Fibroblast of skin of back (primary cell): Measurements from ENCODE around the gene RFT1.
"Not testable (repeated sequence)": the region's sequence is repeated elsewhere in the genome, so short reads cannot be mapped to it uniquely, and the experiment has no call there.

Experiments used
- DNase-seq: peaks from one replicate; pipeline ENCODE4 v3.0.0-alpha.2; 2013

The RFT1 gene

DNA sequence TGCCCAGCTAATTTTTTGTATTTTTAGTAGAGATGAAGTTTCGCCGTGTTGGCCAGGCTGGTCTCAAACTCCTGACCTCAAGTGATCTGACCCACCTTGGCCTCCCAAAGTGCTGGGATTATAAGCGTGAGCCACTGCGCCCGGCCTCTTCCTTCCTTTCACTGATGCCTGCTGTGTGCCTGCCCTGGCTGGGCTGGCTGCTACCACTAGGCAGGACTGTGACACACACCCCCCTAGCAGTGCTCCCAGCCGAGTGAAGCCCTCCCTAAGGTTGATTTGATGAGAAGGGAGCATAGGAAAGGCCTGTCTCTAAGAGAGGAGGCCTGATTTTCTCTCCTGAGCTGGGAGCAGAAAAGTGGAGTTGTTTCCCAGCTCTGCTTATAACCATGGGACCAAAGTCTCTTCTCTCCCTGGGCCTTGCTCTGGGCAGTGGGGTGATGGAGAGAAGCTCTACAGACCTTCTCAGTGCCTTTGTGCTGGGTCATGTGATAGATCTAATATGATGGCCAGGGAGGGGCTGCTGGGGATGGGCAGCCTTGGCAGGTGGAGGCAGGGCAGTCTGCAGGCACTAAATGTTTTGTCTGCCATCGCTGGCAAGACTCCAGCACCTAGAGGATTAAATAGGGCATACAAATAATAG lies 64.3 kb downstream of the RFT1 start:
- DNase-seq: no peak

DNA sequence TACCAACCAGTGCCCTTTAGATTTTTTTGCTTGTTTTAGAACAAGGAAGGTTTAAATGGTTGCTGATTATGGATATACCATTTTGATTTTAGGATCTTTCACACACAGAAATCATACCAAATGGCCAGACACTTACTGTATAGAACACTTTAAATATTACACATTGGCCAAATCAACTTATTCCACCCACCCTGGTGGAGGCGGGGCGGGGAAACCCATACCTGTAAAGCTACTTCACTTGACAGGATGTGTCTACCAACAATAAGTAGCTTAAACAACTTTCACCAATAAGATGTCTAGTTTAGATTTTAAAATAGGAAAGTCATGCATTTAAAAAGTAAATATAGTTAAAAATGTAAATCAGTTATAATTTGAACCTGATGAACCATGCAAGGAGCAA lies 67.3 kb downstream of the RFT1 start:
- no peak for DNase-seq

DNA sequence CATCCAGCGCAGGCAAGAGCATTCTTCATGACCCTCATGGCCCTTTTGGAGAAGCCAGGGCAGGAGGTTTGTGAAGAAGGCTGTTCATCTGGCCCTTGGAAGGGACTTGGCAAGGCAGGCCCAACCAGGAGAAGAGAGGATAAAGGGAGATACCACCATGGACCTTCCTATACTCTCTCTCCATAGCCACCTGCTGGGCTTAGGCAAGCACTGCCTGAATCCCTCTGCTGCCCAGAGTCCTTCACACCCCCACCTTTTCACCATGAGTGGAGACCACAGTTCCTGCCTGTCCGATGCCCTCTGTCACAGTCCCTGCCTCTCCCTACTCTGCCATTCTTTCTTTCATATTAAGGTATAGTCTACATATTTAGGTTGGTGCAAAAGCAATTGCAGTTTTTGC lies 73.8 kb downstream of the RFT1 start:
- DNase-seq: no peak

DNA sequence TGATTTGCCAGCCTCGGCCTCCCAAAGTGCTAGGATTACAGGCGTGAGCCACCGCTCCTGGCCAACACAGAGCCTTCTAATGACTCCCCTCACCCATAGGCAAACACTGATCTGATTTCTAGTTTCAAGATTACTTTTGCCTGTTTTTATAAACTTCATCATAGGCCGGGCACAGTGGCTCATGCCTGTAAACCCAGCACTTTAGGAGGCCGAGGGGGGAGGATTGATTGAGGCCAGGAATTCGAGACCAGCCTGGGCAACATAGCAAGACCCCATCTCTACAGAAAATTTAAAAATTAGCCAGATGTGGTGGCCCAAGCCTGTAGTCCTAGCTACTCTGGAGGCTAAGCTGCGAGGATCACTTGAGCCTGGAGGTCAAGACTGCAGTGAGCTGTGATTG lies 76.0 kb downstream of the RFT1 start:
- DNase-seq: not testable (repeated sequence)

DNA sequence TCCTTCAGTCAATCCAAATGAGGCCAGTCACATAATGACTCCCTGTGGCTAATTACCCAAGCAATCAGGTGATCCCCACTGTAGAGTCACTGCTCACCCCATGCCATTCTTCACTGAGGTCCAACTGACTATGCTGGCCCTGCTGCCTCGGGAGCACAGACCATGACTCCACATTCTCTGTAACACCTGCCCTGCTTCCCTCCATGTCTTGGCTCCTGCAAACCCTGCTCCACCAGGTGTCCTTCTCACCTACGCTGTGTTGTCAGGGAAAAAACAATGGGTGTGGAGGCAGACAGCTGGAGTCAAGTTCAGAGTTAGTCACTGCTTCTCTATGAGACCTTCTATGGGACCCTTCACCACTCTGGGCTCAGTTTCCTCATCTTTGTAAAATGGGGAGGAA lies 78.3 kb downstream of the RFT1 start:
- no peak for DNase-seq

DNA sequence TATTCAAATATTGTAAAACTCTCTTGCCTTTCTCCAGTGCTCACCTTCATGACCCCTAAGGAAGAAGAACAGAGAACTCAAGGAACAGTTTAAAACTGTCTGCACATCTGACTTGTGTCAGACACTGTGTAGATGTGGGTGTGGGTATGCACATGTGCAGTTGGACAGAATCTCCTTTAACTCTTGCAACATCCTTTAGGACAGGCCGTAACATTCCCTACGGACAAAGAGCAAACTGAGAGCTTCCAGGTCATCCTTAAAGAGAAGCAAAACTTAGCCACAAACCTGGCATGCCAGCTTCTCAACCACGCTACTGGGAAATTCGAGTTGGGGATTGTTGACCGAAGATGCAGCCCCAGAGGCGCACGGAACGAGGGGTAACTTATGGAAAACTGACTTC lies 80.2 kb downstream of the RFT1 start:
- DNase-seq: no peak

DNA sequence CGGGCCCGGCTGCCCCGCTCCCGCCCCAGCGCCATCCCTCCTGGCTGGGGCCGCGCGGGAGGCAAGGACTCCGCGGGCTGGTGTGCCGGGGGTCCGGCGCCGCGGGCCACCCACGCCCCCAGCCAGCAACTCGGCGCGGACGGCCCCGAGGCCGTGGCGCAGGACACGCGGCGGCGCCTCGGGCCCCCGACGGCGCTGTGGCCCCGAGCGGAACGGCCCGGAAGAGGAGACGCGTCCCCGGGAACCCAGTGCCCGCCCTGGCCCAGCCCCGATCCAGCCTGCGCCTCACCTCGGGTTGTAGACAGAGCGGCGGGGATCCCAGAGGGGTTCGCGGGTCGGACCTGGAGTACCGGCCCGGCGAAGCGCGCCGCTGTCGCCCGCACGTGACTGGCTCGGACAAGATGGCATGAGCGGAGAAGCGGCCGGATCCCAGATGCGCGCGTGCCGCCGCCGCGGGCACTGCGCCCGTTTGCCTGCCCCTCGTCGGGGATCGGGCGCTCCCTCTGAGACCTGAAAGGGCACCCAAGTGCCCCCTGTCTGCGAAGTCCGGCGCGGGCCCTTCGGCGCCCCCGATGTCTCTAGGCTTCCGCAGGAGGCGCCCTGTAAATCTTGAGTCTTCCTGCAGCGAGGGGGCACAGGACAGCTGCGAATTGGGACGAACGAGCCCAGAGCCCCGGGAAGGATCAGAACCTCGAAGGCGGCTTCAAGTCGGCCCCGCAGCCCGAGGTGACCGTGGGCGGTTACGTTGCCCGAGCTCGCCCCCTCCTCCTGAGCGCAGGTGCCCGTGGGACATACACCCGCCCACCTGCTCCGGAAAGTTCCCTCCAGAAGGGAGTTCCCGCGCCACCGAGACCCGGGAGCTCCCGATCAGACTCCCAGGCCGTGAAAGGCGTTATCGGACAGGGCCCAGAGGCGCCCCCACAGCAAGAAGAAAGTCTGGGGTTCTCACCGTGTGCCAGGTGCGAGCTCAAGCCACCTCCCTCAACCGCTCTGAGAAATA lies 83.8 kb downstream of the RFT1 start:
- peak; percentile 29 for DNase-seq

DNA sequence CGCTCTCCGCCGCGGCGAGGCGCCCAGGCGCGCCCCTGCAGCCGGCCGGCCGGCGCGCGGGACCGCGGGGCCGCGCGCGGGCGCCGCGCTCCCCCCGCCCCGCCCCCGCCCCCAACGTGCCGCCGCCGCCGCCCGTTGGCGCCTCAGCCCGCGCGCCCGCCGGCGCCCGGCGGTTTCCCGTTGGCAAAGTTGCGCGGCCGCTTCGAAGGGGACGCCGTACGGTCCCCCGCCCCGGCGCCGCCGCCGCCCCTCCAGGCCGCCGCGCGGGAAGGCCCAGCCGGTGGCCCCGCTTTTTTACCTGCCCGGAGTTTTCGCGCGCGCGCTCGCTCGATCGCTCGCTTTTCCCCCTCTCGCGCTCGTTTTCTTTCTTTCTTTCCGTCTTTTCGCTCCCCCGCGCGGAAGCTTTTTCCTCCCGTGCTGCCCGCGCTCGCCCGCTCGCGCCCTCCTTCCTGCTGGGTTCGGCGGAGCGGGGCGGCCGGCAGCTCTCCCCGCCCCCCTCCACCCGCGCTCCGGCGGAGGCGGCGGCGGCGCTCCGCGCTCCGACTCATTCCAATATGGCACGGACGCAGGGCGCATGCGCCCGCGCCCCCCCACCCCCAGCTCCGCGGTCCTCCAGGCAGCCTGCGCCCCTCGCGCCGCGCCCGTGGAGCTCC lies 84.6 kb downstream of the RFT1 start, which contains the start of gene SFMBT1:
Gene SFMBT1 (minus strand): TSS at position 556 of the 653 bp plus-strand sequence. CDS start 76,945 bp downstream, outside the sequence.
- DNase-seq: peak; percentile 62

DNA sequence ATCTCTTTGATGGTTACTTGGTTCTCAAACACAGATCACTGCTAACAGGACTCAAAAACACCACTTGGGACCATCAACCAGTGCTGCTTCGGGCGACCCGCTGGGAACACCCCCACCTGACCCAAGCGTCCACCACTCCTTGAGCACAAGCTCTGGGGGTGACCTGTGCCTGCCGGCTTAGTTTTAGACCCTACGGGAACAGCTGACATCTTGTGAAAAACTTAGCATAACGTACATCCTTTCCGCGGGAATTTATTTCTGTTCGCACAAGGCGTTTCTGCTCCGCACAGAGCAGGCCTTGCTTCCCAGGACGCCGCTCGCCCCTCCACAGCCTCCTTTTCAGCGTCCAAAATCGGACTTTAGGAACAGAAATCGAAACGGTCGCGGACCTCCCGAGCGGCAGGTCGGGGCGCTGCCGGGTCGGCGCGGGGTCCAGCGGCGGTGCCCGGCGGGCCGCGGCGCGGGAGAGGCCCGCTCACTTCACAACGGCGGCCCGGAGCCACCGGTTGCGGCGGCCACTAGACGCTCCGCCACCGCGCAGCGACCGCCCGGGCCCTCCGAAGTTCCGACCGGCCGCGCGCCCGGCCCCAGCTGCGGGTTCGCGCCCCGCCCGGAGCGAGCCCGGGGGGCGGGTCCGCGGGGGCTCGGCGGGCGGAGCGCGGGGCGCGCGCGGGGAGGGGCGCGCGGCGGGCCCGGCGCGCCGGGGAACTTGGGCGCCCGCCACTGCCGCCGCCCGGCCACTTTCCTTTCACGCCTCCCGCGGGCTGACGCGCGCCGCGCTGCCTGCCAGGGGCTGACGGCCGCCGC lies 85.3 kb downstream of the RFT1 start:
- peak; percentile 54 for DNase-seq

DNA sequence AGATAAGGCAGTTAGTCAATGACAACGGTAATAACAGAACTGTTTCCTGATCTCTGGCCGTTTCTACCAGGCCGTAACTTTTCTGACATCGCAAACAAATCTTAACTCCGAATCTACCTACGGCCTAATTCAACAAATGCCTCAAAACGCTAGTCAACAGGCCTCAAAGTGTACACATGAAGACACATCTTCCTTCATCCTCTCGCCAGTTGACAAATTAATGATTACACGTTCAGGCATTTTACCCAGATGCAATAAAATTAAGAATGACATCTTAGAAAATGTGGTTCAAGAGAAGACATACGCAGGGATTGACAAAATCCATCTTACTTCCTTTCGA lies 85.9 kb downstream of the RFT1 start:
- no peak for DNase-seq

DNA sequence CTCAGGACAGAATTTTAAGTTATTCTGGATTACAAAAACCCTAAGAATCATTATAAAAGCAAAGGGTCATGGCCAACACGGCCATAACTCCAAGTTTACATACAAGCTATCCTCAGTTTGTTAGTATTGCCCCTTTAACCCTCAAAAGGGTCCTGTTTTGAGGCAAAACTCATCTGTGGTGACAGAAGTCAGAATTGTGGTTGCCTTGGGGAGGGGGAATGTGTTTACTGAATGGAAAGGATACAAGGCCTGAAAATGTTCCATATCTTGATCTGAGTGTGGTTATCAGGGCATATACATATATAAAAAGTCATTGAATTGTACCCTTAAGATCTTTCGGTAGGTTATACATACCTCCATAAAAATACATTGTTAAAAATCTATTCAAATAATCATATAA lies 86.5 kb downstream of the RFT1 start:
- no peak for DNase-seq

DNA sequence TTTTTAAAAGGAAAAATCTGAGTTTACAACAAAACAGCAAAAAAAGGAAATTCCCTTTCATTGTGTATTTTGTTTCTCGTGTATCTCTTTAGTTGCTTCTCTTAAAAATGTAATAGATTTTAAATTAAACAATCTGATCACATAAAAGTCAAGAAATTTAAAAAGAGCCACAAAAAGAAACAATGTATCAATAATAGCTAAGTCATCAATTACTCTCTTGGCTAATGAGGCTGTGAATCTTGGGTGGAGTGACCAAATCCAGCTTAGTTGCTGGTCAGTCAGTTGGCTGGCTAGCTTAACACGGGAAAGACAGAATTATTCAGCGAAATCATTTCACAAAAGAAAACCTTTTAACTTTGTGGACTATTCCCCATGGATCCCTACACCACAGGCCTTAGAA lies 87.6 kb downstream of the RFT1 start:
- DNase-seq: no peak

DNA sequence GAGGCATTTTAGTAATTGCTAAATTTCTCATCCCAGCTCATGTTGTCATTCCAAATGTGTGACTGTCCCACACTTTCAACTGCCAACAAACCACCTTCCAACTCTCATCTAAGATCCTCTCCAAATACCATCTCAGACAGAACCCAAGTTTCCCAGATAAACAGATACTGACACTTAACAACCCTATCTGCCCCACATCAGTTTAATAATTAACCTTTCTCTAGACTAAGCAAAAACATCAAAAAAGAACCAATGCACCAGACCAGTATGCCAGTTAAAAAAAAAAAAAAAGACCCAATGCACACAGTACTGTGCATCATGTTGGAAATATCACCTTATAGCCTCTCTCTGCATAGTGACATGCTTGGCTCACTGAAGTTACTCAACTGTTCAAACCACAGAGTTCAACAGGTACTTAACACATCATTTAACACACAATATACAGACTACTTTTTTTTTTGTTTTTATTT lies 89.8 kb downstream of the RFT1 start:
- DNase-seq: peak; percentile 36

DNA sequence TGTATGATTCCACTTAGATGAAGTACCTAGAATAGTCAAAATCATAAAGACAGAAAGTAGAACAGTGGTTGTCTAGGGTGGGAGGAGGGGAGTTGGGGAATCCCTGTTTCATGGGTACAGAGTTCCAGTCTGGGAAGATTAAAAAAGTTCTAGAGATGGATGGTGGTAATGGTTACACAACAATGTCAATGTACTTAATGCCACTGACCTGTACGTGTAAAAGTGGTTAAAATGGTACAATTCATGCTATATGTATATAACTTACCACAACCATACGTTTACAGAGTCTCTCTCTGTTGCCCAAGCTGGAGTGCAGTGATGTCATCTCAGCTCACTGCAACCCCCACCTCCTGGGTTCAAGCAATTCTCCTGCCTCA lies 90.9 kb downstream of the RFT1 start:
- DNase-seq: no peak

DNA sequence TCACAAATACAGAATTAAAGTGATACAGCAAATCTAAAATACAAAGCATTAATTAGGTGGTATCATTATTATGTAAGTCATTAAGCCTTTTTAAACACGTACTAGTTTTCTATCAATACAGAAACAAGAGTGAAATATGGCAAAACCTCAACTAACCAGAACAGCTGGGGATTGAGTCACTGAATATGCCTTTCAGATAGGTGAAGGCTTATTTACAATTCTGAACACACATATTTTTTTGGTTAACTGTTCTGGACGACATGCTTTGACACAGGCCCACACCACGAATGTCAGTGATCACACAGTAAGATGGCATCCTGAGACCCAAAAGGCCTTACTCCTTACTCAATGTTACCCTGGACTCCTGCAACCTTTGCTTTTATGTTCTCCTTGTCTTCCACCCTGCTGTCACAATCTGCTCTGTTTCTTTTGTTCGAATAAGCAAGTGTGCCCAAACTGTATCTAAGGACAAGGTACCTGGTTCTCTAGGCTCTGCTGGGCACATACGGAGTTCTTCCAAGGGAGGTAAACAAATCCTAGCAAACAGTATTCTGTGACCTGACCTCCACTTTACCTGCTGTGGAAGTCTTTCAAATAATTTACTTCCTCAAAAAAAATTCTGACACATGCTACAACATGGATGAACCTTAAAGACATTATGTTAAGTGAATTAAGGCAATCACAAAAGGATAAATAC lies 91.4 kb downstream of the RFT1 start:
- no peak for DNase-seq
